NCI-H1105 (cell line): ENCODE measurements around the gene TCERG1L.
"Not testable (repeated sequence)": the region's sequence is repeated elsewhere in the genome, so short reads cannot be mapped to it uniquely, and the experiment has no call there.

Experiments
- DNase-seq: peaks from one replicate; lab custom pipeline; 2025; lab: John Stamatoyannopoulos, UW

Gene TCERG1L

DNA sequence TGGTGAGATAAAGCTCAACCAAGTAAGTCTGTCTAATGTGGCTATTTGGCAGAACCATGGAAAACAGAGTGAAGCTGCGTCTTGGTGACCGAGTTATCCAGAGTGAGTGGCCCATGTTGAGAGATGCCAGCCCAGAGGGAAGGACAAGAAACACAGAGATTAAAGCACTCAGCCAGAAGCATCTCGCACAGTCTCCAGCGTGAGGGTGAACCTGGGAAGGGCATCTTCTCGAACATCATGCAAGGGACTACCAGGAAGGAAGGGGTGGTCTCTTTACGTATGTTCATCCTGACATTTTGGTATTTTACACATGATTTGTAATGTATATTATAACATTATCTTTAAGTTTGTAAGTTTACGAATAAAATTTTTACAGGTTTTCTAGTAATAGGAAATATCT is 146.4 kb downstream of the TCERG1L start:
- no peak for DNase-seq

DNA sequence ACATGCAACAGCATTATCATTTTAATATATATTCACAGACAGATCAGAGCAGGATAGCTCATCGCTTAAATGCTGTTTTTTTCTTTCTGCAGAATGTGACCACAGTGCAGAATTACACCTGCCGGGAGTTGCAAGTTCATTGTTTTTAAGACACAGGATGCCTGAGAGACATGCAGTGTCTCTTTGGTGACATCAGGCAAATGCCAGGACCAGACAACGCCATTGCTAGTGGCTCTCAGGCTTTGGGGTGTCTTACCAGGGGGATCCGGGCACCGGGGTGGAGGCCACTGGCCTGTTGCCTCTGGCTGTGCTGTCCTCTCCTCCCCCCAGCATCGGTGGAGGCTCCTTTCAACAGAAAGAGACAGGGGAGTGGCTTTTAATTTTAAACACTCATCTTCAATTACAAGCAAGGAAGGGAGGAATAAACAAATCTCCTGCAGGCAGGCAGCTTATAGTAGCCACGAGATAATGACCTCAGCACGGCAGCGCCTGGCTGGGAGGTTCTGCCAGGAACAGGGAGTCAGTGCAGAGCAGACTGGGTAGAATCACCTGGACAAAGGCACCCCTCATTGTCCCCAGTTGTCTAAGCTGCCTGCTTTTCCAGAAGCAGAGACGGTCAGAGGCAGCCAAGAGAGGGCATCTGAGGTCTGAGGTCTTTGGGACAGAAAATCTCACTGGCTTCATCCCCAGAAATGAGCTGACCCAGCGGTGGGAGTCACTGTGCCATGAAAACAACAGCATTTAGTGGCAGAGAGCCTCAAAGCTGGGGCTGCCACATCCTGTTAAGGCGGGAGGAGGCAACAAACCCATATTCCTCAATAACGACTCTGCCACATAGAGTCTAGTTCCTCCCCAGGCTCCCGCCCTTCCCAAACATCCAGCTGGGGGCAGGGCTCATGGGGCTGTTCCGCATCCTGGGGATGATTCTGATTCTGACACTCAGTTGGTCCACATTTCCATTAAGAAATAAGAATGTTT is 148.4 kb downstream of the TCERG1L start:
- DNase-seq = no peak

DNA sequence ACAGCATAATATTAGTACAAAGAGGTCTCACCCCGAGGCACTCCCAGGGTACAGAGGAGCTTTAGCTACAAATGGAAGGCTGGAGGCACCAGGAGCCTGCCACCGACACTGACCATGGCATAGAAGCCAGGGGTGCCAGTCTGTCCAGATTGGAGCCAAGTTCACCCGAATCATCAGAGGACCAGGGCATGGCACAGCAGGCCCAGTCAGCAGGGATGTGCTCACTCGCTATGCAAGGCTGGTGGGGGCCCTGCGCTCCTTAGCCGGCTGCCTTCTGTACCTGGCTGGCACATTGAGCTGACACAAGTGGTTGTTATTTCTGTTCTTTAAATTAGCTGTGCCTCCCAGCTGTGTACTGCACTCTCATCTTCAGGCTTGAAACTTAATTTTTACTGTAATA is 149.3 kb downstream of the TCERG1L start:
- DNase-seq = no peak

DNA sequence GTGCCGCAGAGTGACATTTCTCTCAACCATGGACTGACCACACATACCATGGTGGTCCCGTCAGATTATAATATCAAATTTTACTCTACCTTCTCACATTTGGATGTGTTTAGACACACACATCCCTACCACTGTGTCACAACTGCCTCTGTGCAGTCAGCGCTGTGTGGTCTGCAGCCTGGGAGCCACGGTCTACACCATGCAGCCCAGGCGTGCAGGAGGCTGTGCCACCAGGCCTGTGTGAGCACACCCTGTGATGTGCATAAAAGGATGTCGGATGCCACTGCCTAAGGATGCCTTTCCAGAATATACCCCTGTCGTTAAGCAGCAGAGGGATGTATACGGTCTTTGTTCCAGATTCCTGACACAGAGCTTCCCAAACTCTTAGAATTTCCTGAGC is 150.4 kb downstream of the TCERG1L start:
- no peak for DNase-seq

GRCh38 chr10:131160219-131160875 is 151.2 kb downstream of the TCERG1L start:
- DNase-seq = no peak

DNA sequence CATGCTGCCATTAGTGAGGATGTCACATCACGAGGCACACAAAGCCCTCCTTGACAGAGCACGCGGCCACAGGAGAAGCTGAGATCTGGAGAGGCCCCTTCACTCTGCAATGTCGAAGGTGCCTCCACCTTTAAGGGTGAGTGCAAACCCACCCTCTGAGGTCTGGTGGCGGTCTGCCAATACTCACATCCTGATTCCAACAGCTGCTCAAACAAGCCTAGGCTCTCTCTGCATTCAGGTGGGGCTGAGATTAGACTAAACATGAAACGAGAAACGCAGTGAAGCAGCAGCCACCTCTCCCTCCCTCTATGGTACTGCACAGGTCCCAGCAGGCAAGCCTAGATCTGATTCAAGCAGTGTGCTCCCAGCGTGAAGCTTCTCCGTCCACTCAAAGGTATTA is 151.8 kb downstream of the TCERG1L start:
- DNase-seq = no peak

- DNase-seq = no peak
Measured at GRCh38 chr10:131158695-131159094, 152.8 kb downstream of the TCERG1L start.

DNA sequence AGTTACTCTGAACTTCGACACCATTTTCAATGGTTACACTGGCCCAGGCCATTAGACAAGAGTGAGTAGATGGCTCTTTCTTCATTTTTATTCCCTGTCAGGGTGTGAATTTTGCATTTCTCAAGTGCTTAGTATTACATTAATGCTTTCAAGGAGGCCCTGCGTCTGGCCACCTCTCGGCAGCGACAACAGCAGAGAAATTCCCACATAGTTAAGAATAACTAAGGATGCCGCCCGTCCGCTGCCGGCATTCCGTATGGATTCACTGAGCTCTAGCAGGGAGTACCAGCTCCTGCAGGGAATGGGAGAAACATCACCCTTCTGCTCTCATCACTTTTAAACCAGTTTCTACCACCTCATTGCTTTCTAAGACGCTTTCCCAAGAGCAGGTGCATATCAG is 153.6 kb downstream of the TCERG1L start:
- no peak for DNase-seq

DNA sequence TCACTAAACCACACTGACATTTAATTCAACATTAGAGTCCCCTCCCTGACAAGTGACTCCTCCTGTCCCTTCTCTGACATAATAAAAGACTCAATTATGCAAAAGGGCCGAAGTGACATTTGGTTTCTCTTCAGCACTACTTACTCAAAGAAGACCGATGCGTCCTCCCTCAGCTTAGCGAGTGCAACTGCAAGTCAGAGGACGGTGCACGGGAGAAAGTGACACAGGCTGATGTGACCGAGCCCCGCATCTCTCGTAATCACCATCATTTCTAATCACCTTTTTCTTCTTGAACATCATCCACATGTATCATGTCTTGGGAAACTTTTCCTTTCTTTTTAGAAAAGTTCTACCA is 155.7 kb downstream of the TCERG1L start:
- no peak for DNase-seq

DNA sequence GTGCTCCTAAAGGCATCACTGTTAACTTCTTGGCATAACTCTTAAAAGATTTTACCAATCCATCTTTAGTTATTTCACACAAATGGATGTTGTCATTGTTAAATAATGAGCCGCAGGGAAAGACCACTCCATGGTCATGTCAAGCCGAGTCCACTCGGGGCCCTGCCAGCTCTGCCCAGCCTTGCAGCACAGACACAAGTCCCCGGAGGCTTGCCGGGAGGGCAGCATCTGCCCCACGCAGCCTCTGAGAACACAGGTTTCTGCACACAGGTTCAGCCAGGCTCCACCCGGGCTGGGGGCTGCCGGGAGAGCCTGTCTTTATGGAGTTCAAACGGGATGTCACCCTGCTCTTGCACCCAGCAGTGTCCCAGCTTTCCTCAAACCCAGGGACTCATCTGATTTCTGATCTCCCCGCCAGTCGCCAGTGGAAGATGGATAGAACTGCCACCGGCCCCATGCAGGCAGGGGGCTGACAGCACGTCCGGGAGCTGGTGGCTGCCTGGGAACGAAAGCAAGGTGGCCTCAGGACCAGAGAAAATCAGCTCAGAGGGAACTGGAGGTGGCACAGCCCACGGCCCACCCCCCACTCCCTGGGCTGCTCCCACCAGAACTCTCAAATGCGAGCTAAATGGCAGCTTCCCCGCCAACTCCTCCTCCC is 156.2 kb downstream of the TCERG1L start:
- no peak for DNase-seq

- no peak for DNase-seq
Measured at GRCh38 chr10:131154306-131155025, 157.1 kb downstream of the TCERG1L start.

GRCh38 chr10:131152456-131152855 is 159.1 kb downstream of the TCERG1L start:
- DNase-seq = not testable (repeated sequence)

- no peak for DNase-seq
Measured at GRCh38 chr10:131150126-131150525, 161.4 kb downstream of the TCERG1L start.

DNA sequence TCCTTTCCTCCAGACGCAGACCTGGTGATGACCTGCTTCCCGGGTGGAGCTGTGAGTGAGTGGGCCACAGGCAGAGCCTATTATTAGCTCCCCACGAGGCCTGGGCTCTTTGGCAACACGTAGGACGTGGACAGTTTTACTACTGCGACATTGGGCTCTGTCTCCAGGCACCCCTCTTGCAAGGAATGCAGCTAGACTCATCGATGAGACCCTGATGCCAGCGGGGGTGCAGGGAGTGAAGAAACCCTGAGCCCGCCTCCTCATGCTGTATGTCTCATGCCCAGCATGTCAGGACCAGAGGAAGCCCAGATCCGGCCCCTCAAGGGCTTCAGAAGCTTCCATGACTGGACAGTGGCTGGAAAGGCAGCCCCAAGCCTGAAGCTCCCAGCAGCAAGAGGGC is 161.9 kb downstream of the TCERG1L start:
- no peak for DNase-seq

DNA sequence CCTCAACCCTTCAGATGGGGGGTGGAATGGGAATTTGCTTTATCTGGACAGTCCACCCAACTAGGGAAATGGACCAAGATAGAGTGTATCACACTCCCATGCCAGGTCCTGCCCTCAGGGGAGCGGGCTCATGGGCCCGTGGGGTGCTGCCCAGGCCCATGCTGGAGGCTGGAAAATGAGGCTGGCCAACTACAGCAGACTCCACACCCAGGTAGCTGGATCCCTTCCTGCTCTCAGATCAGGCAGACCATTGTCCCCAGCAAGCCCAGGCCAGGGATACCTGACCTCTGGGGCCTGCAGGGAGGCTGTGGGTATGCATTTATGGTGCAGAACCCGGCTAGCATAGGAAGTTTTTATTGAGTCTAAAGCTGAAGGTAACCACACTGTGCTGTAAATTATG is 162.4 kb downstream of the TCERG1L start:
- no peak for DNase-seq

DNA sequence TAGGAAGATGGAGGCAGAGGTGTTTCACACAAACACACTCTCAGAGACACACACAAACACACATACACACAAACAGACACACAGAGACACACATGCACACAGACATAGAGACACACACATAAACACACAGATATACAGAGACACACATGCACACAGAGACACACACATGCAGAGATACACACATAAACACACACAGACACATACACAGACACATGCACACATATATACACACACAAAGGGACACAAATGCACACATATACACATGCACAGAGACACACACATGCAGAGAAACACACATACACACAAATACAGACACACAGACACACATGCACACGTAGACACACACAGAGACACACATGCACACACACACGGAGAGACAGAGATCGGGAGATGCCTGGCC is 163.3 kb downstream of the TCERG1L start:
- DNase-seq = no peak

DNA sequence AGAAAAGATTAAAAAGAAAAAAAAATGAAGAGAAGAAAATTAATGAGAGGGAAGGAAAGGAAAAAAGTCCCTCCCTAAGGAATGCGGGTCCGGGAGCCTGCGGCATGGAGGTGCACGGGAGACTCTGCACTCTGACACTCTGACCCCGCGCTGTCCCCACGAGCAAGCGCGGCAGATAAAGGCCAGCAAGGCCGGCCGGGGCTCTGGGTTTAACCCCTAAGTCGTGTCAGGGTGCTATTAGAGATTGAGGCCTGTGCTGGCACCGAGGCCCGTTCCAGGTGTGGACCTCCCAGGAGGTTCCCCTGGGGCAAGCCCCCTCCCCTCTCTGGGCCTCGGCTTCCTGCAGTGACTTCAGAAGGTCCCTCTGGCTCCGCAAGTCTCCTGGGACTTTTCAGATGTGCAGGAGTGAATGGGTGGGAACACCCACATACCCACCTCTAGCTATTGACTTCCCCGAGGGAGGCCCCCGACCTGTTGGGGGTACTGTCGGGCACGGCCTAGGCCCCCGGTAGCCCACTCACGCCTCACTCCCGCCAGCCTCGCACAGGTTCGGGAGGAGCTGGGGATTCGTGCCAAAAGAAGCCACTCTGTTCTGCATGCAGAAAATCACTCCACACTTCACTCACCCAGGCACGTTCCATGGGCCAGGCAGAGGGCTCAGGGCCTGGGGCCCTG is 164.1 kb downstream of the TCERG1L start:
- no peak for DNase-seq

DNA sequence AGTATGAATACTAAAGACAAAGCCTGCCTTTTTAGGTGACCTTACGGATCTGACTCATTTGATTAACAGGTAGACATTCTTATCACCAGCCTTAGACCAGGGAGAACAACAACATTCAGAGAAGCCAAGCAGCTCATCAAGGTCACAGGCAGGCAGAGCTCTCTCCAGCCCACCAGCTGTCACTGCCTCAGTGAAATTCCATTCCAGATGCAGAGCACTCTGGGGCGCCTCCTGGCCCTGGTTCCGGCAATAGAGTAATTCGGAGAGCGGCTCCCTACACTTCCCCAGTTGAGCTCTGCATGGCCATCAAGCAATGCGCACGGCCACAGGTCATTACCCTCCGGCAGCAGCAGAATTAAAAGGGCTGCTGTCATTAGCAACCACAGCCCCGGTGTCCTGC is 164.7 kb downstream of the TCERG1L start:
- no peak for DNase-seq

- DNase-seq = no peak
Measured at GRCh38 chr10:131145756-131146155, 165.8 kb downstream of the TCERG1L start.

GRCh38 chr10:131144711-131145375 is 166.7 kb downstream of the TCERG1L start:
- DNase-seq = no peak

- no peak for DNase-seq
Measured at GRCh38 chr10:131144196-131144595, 167.3 kb downstream of the TCERG1L start.
